ENCODE data around the gene SLC6A12. TPM values are rescaled to one million over a fixed set of nuclear protein-coding genes. Genes with fewer than 3 reads are reported as not detected.

The SLC6A12 gene
- total RNA-seq, 1 experiment from 2014 or later = 0.17 TPM

GRCh38 chr12:198705-199104, 15.3 kb downstream of the SLC6A12 start:
- H3K27ac ChIP-seq (ENCODE audit: insufficient read length, low read depth, low read length) = no peak overlapping the region
- H4K8ac ChIP-seq (replicated peaks; ENCODE audit: insufficient read length, low read depth, low read length) = no peak overlapping the region
- no peak overlapping the region for H2BK12ac ChIP-seq (ENCODE audit: insufficient read length, low read depth, low read length)
- no peak overlapping the region for H3T11ph ChIP-seq (ENCODE audit: low read length)
- H3K4me3 Mint-ChIP-seq = no peak overlapping the region
- no peak overlapping the region for H3K4ac ChIP-seq (ENCODE audit: low read depth, low read length)
- H2AFZ ChIP-seq (ENCODE audit: low read length) = no peak overlapping the region
- no peak overlapping the region for H4K5ac ChIP-seq (ENCODE audit: insufficient read length, low read depth, low read length)
- no peak overlapping the region; the same call in 1 of the 2 replicates for H3K14ac ChIP-seq (ENCODE audit: insufficient read depth, low read length)
- H3K18ac ChIP-seq (ENCODE audit: insufficient read length, low read depth, low read length) = no peak overlapping the region
- H2BK5ac ChIP-seq (ENCODE audit: insufficient read length, low read length) = no peak overlapping the region
- no peak overlapping the region for H4K91ac ChIP-seq (ENCODE audit: insufficient read length, low read depth, low read length)
- H3K9ac ChIP-seq (ENCODE audit: extremely low read depth, insufficient read length, low read length) = no peak overlapping the region
- no peak overlapping the region for H2BK15ac ChIP-seq (ENCODE audit: low read depth, low read length)
- no peak overlapping the region for H3K4me2 ChIP-seq (ENCODE audit: insufficient read depth, insufficient read length, low read length)
- H3K79me1 ChIP-seq (ENCODE audit: insufficient read depth, low read depth, low read length, poor library complexity, severe bottlenecking) = no peaks in the 10 kb centered on the region
- peaks cover 88% of the 10 kb centered on the region for H3K27me3 Mint-ChIP-seq (ENCODE audit: low read depth)
- DNase-seq = no peak
- H2BK20ac ChIP-seq (ENCODE audit: low read depth, low read length, poor library complexity, severe bottlenecking) = no peak overlapping the region
- no peak overlapping the region for H3K27ac Mint-ChIP-seq
- H2BK120ac ChIP-seq (ENCODE audit: low read depth, low read length, poor library complexity, severe bottlenecking) = no peak overlapping the region
- H3K9me3 Mint-ChIP-seq = peaks cover 0 to 6% of the 10 kb centered on the region in 2 experiments; a peak in 3 of 5 replicates
- H3K56ac ChIP-seq (ENCODE audit: insufficient read length, low read depth, low read length) = no peak overlapping the region
- H2AK5ac ChIP-seq (ENCODE audit: insufficient read length, low read length) = no peak overlapping the region
- H3K4me1 Mint-ChIP-seq = peaks cover 16 to 23% of the 10 kb centered on the region in 2 experiments
- no peaks in the 10 kb centered on the region; the same call in 1 of the 2 replicates for H3K27me3 ChIP-seq (ENCODE audit: insufficient read depth, low read length)
- H3K9me3 ChIP-seq (ENCODE audit: control insufficient read depth, low read depth, low read length) = no peaks in the 10 kb centered on the region
- no peaks in the 10 kb centered on the region for H3K79me2 ChIP-seq (ENCODE audit: insufficient read depth, low read length)
- H3K4me1 ChIP-seq (ENCODE audit: insufficient read depth, low read length) = no peaks in the 10 kb centered on the region
- TF ChIP-seq CTCF (conservative IDR thresholded peaks at IDR 0.05) = no peak
- H3K23me2 ChIP-seq (ENCODE audit: insufficient read length, low read depth, low read length, poor library complexity, severe bottlenecking) = no peaks in the 10 kb centered on the region
- no CpG with 5 or more reads among the region's 9 CpGs for WGBS (ENCODE audit: extremely low coverage, insufficient read length, low lambda C conversion rate)
- no peak overlapping the region for H3K23ac ChIP-seq (ENCODE audit: insufficient read length, low read depth, low read length)
- no peaks in the 10 kb centered on the region for H3K36me3 Mint-ChIP-seq (ENCODE audit: insufficient read depth in 1 of 3, low read depth in 3 of 3)
- H4K20me1 ChIP-seq (ENCODE audit: control insufficient read depth, insufficient read depth, insufficient read length) = no peaks in the 10 kb centered on the region
